Measurements from ENCODE around the gene NEMP1.
"Not testable (repeated sequence)": the region's sequence is repeated elsewhere in the genome, so short reads cannot be mapped to it uniquely, and the experiment has no call there.

NEMP1 gene

DNA sequence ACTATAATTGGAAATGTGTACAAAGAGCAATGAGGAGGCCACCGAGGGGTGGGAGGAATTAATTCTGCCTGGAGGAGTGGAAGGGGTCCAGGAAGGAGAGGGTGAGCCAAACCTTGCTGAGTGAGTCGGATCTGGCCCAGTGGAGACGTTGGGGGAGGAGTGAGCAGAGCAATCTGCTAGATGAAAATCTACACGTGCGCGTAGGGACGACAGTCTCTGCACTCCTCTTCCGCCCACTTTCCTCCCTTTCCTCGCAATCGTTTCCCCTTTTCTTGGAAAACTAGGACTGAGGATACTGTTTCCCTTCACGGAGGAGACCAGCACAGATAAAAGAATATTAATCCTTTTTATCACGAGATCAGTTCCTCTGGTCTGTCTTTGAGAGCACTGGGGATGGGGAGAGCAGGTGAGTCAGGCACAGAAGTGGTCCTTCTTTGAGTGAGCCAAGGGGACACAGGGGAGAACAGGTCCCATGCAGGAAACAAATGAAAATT, 7.5 kb upstream of the NEMP1 start:
- Histone ChIP-seq H2AFZ (ENCODE audit: low read depth, low read length) (peak overlapping the region; percentile 68), H3K4me2 (ENCODE audit: insufficient read depth, low read length) (peak overlapping the region; percentile 99), H3K79me2 (ENCODE audit: insufficient read depth, low read length) (peaks cover 11% of the 10 kb centered on the region), H4K20me1 (ENCODE audit: insufficient read depth, low read length) (no peaks in the 10 kb centered on the region), H3K27ac (ENCODE audit: low read length) (peak overlapping the region; percentile 97), H3K4me3 (ENCODE audit: low read depth in 1 of 2, low read length in 2 of 2) (peak overlapping the region in 1 of 2 experiments; percentile 65; a peak in 3 of 4 replicates), H3K9me3 (ENCODE audit: insufficient read depth, low read length, severe bottlenecking) (no peaks in the 10 kb centered on the region), H3K36me3 (ENCODE audit: insufficient read depth, low read length) (0 out of 2 replicates have a peak, but pooled peaks cover 2% of the 10 kb centered on the region), H3K4me1 (ENCODE audit: insufficient read depth, low read length) (peaks cover 35% of the 10 kb centered on the region), H3K27me3 (ENCODE audit: insufficient read depth, low read length, poor library complexity) (no peaks in the 10 kb centered on the region), H3K9ac (ENCODE audit: low read depth, low read length) (peak overlapping the region; percentile 95)
- TF ChIP-seq, protein P1, sequence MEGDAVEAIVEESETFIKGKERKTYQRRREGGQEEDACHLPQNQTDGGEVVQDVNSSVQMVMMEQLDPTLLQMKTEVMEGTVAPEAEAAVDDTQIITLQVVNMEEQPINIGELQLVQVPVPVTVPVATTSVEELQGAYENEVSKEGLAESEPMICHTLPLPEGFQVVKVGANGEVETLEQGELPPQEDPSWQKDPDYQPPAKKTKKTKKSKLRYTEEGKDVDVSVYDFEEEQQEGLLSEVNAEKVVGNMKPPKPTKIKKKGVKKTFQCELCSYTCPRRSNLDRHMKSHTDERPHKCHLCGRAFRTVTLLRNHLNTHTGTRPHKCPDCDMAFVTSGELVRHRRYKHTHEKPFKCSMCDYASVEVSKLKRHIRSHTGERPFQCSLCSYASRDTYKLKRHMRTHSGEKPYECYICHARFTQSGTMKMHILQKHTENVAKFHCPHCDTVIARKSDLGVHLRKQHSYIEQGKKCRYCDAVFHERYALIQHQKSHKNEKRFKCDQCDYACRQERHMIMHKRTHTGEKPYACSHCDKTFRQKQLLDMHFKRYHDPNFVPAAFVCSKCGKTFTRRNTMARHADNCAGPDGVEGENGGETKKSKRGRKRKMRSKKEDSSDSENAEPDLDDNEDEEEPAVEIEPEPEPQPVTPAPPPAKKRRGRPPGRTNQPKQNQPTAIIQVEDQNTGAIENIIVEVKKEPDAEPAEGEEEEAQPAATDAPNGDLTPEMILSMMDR (IDR thresholded peaks at IDR 0.05; ENCODE audit: borderline replicate concordance, extremely low read depth, low read length, poor library complexity, severe bottlenecking) = no peak
- no peak for TF ChIP-seq EZH2 (IDR thresholded peaks at IDR 0.05; ENCODE audit: borderline replicate concordance, low read depth, low read length, severe bottlenecking)
- no peak for ATAC-seq (ENCODE audit: insufficient read depth, low read depth)
- DNase-seq = peak; percentile 39

DNA sequence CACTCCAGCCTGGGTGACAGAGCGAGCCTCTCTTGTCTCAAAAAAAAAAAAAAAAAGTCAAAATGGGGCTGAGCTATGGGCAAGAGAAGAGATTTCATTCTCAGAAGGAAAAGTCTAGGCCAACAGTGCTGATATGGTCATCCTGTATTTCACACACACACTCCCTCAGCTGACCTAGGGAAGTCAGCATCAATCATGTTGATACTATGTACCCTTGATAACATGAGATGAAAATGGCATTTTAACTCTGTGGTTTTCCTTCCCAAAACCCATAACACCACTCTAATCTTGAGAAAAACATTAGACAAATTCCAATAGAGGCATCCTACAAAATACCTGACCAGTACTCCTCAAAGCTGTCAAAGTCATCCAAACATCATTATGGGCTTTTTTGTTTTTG, 2.3 kb upstream of the NEMP1 start:
- Histone ChIP-seq H3K4me2 (ENCODE audit: insufficient read depth, low read length) (no peak overlapping the region), H3K9ac (ENCODE audit: low read depth, low read length) (no peak overlapping the region), H2AFZ (ENCODE audit: low read depth, low read length) (no peak overlapping the region), H3K4me3 (ENCODE audit: low read depth in 1 of 2, low read length in 2 of 2) (no peak overlapping the region), H3K27me3 (ENCODE audit: insufficient read depth, low read length, poor library complexity) (no peaks in the 10 kb centered on the region), H3K36me3 (ENCODE audit: insufficient read depth, low read length) (peaks cover 12% of the 10 kb centered on the region), H3K9me3 (ENCODE audit: insufficient read depth, low read length, severe bottlenecking) (no peaks in the 10 kb centered on the region), H3K79me2 (ENCODE audit: insufficient read depth, low read length) (peaks cover 27% of the 10 kb centered on the region), H3K4me1 (ENCODE audit: insufficient read depth, low read length) (peaks cover 30% of the 10 kb centered on the region), H3K27ac (ENCODE audit: low read length) (no peak overlapping the region), H4K20me1 (ENCODE audit: insufficient read depth, low read length) (peaks cover 12% of the 10 kb centered on the region; the same call in 1 of the 2 replicates)
- TF ChIP-seq EZH2 (IDR thresholded peaks at IDR 0.05; ENCODE audit: borderline replicate concordance, low read depth, low read length, severe bottlenecking) = no peak
- TF ChIP-seq, protein P1 (IDR thresholded peaks at IDR 0.05; ENCODE audit: borderline replicate concordance, extremely low read depth, low read length, poor library complexity, severe bottlenecking) = no peak
- DNase-seq = no peak
- no peak for ATAC-seq (ENCODE audit: insufficient read depth, low read depth)

DNA sequence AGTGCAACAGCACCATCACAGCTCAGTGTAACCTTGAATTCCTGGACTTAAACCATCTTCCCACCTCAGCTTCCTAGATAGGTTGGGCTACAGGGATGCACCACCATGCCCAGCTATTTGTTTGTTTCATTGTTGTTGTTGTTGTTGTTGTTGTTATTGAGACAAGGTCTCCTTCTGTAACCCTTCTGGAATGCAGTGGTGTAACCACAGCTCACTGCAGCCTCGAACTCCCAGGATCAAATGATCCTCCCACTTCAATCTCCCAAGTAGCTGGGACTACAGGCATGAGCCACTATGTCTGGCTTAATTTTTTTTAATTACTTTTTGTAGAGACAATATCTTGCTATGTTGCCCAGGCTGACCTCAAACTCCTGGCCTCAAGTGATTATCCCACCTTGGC, 1.2 kb upstream of the NEMP1 start:
- DNase-seq = no peak
- H3K4me3 ChIP-seq (ENCODE audit: low read depth in 1 of 2, low read length in 2 of 2) = 0 out of 4 replicates have a peak overlapping the region, but pooled peaks of 1 of the 2 experiments have one; percentile 53
- peak overlapping the region; percentile 83 for H3K27ac ChIP-seq (ENCODE audit: low read length)
- peaks cover 29% of the 10 kb centered on the region for H3K4me1 ChIP-seq (ENCODE audit: insufficient read depth, low read length)
- H3K9me3 ChIP-seq (ENCODE audit: insufficient read depth, low read length, severe bottlenecking) = no peaks in the 10 kb centered on the region
- ATAC-seq (ENCODE audit: insufficient read depth, low read depth) = no peak
- peak overlapping the region; percentile 23 for H2AFZ ChIP-seq (ENCODE audit: low read depth, low read length)
- H3K27me3 ChIP-seq (ENCODE audit: insufficient read depth, low read length, poor library complexity) = no peaks in the 10 kb centered on the region
- TF ChIP-seq, protein P1 (IDR thresholded peaks at IDR 0.05; ENCODE audit: borderline replicate concordance, extremely low read depth, low read length, poor library complexity, severe bottlenecking) = no peak
- no peak for TF ChIP-seq EZH2 (IDR thresholded peaks at IDR 0.05; ENCODE audit: borderline replicate concordance, low read depth, low read length, severe bottlenecking)
- peaks cover 14% of the 10 kb centered on the region for H3K36me3 ChIP-seq (ENCODE audit: insufficient read depth, low read length)
- H3K9ac ChIP-seq (ENCODE audit: low read depth, low read length) = peak overlapping the region; percentile 57
- H4K20me1 ChIP-seq (ENCODE audit: insufficient read depth, low read length) = peaks cover 13% of the 10 kb centered on the region; the same call in 1 of the 2 replicates
- H3K79me2 ChIP-seq (ENCODE audit: insufficient read depth, low read length) = peaks cover 34% of the 10 kb centered on the region
- peak overlapping the region; percentile 62 for H3K4me2 ChIP-seq (ENCODE audit: insufficient read depth, low read length)

DNA sequence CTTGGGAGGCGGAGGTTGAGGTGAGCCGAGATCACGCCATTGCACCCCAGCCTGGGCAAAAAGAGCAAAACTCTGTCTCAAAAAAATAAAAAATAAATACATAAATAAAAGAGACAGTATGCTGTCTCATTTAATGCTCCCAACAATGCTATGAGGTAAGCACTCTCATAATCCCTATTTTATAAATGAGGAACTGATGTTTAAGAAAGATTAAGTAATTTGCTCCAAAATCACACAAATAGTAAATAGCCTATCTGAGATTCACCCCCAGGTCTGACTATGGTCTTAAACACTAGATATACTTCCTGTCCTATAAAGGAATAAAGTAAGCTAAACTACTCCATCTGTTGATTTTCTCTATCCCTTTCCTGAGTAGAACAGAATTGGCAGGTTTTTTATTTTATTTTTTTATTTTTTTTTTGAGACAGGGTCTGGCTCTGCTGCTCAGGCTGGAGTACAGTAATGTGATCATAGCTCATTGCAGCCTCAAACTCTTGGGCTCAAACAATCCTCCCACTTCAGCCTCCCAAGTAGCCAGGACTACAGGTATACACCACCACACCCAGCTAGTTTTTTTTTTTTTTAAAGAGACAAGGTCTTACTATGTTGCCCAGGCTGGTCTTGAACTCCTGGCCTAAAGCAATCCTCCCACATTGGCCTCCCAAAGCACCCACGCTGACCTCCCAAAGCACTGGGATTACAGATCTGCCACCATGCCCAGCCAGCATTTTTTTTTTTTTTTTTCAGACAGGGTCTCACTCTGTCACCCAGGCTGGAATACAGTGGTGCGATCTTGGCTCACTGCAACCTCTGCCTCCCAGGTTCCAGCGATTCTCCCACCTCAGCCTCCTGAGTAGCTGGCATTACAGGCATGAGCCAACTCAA, 4.8 kb downstream of the NEMP1 start:
- DNase-seq; ATAC-seq (ENCODE audit: insufficient read depth, low read depth); H2AFZ ChIP-seq (ENCODE audit: low read depth, low read length); H3K4me3 ChIP-seq (ENCODE audit: low read depth in 1 of 2, low read length in 2 of 2); H3K27me3 ChIP-seq (ENCODE audit: insufficient read depth, low read length, poor library complexity); H3K9ac ChIP-seq (ENCODE audit: low read depth, low read length); H3K27ac ChIP-seq (ENCODE audit: low read length); H3K4me2 ChIP-seq (ENCODE audit: insufficient read depth, low read length); H3K9me3 ChIP-seq (ENCODE audit: insufficient read depth, low read length, severe bottlenecking): not testable (repeated sequence)
- H3K79me2 ChIP-seq (ENCODE audit: insufficient read depth, low read length) = peaks cover 60% of the 10 kb centered on the region
- H3K36me3 ChIP-seq (ENCODE audit: insufficient read depth, low read length) = peaks cover 57% of the 10 kb centered on the region
- H3K4me1 ChIP-seq (ENCODE audit: insufficient read depth, low read length) = peaks cover 22% of the 10 kb centered on the region; the same call in 1 of the 2 replicates
- H4K20me1 ChIP-seq (ENCODE audit: insufficient read depth, low read length) = peaks cover 21% of the 10 kb centered on the region; the same call in 1 of the 2 replicates

Data from DND-41 (cell line).